Astrocyte (in vitro differentiated cells and primary cell): ENCODE data around the gene SYTL2. TPM values are rescaled to one million over a fixed set of nuclear protein-coding genes. Genes with fewer than 3 reads are reported as not detected.

Experiments
- DNase-seq: peaks from one replicate; pipeline ENCODE4 v3.0.0-alpha.2; 2010; ENCODE audit warnings: low read depth
- FAIRE-seq: peaks from 2 replicates; lab custom pipeline; 2011; peaks lifted over from hg19 to GRCh38; lab: Jason Lieb, UNC
- H2AFZ ChIP-seq: 2 replicates; pipeline ENCODE4 v1.6.0; 2012; ENCODE audit warnings: low read depth, low read length, inconsistent platforms
- H3K27ac ChIP-seq: 2 replicates; pipeline ENCODE4 v1.5.1; 2011; ENCODE audit warnings: low read depth, low read length, inconsistent platforms
- H3K27me3 ChIP-seq: 2 replicates; pipeline ENCODE4 v1.6.0; 2011; ENCODE audit warnings: low read length, inconsistent platforms; ENCODE audit not compliant: insufficient read depth
- H3K36me3 ChIP-seq: 2 replicates; pipeline ENCODE4 v1.5.1; 2011; ENCODE audit warnings: low read length, inconsistent platforms; ENCODE audit not compliant: insufficient read depth
- H3K4me1 ChIP-seq: 2 replicates; pipeline ENCODE4 v1.5.1; 2011; ENCODE audit warnings: low read length, inconsistent platforms; ENCODE audit not compliant: insufficient read depth
- H3K4me2 ChIP-seq: 2 replicates; pipeline ENCODE4 v1.6.0; 2012; ENCODE audit warnings: low read length, inconsistent platforms
- H3K4me3 ChIP-seq: 2 replicates; pipeline ENCODE4 v1.5.1; 2011; ENCODE audit warnings: low read depth, mild to moderate bottlenecking, low read length, inconsistent platforms; ENCODE audit not compliant: insufficient read depth
- H3K79me2 ChIP-seq: 2 replicates; pipeline ENCODE4 v1.6.0; 2012; ENCODE audit warnings: mild to moderate bottlenecking, low read length, inconsistent platforms; ENCODE audit not compliant: insufficient read depth
- H3K9ac ChIP-seq: 2 replicates; pipeline ENCODE4 v1.6.0; 2012; ENCODE audit warnings: mild to moderate bottlenecking, low read length, inconsistent platforms
- H3K9me3 ChIP-seq: 2 replicates; pipeline ENCODE4 v1.5.1; 2012; ENCODE audit warnings: low read depth, mild to moderate bottlenecking, low read length, inconsistent platforms; ENCODE audit not compliant: insufficient read depth
- H4K20me1 ChIP-seq: 2 replicates; pipeline ENCODE4 v1.6.0; 2012; ENCODE audit warnings: low read length, inconsistent platforms; ENCODE audit not compliant: insufficient read depth
- H3K27ac Mint-ChIP-seq: one replicate; pipeline ENCODE4 v1.8.0; 2021; ENCODE audit warnings: mild to moderate bottlenecking, mixed read lengths; ENCODE audit not compliant: unreplicated experiment
- H3K27me3 Mint-ChIP-seq: one replicate; pipeline ENCODE4 v1.8.0; 2021; ENCODE audit warnings: low read depth, mixed read lengths; ENCODE audit not compliant: unreplicated experiment
- H3K36me3 Mint-ChIP-seq: one replicate; pipeline ENCODE4 v1.8.0; 2021; ENCODE audit warnings: low read depth, mixed read lengths; ENCODE audit not compliant: unreplicated experiment
- H3K4me1 Mint-ChIP-seq: one replicate; pipeline ENCODE4 v1.8.0; 2021; ENCODE audit warnings: low read depth, mixed read lengths; ENCODE audit not compliant: unreplicated experiment
- H3K4me3 Mint-ChIP-seq: one replicate; pipeline ENCODE4 v1.8.0; 2021; ENCODE audit warnings: mild to moderate bottlenecking, moderate library complexity, mixed read lengths; ENCODE audit not compliant: unreplicated experiment
- H3K9me3 Mint-ChIP-seq: one replicate; pipeline ENCODE4 v1.8.0; 2021; ENCODE audit warnings: mild to moderate bottlenecking, mixed read lengths; ENCODE audit not compliant: unreplicated experiment
- EZH2 ChIP-seq: IDR thresholded peaks from 2 replicates; pipeline ENCODE4 v1.6.1; 2012; ENCODE audit warnings: mild to moderate bottlenecking, low read length, inconsistent platforms; ENCODE audit not compliant: insufficient read depth
- total RNA-seq: library from RNA; stranded (reverse); gene quantifications from 2 replicates; pipeline ENCODE4 v1.2.1, GENCODE V29; 2021
- TF ChIP-seq, protein P1 (sequence below): IDR thresholded peaks from 2 replicates; pipeline ENCODE4 v1.5.1; 2011; ENCODE audit warnings: low read depth, mild to moderate bottlenecking, inconsistent platforms, low read length, moderate library complexity; ENCODE audit not compliant: insufficient read depth

SYTL2 gene
- total RNA-seq, 1 donor from 2014 or later, result 36.9 TPM

DNA sequence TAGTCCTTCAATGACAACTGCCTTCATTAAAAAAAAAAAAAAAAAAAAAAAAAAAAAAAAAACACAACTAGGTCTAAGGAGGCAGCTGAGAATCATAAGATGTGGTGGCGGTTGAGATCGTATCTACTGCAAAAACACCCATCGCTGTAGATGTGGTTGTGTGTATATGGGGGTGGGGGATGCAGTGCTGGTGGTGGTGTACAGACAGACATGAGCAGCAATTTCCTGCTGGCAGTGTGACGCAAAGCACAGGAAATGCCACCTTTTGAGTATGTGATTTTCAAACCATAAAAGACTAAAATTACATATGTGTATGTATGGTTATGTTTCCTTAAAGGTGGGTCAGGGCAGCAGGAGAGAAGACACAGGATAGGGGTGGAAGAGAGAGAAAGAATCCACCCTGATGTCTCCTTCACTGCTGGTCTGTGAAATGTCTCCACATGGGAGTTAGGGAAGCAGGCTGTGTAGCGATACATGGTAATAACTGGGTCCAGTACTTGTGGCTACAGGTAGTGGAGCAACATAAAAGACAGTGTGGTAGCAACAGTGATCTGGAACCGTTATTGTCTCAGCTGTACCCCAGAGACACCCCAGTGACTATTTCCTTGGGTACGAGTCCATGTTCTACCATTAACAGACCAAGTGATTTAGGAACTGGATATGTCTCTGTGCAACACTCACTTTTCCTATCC lies 57.9 kb downstream of the SYTL2 start:
- Histone ChIP-seq H3K4me2 (no peak overlapping the region), H3K9ac (no peak overlapping the region), H3K27me3 (no peaks in the 10 kb centered on the region), H4K20me1 (no peaks in the 10 kb centered on the region), H3K79me2 (no peaks in the 10 kb centered on the region), H3K36me3 (no peaks in the 10 kb centered on the region), H3K4me3 (no peak overlapping the region), H3K27ac (no peak overlapping the region), H3K4me1 (peaks cover 2% of the 10 kb centered on the region), H2AFZ (no peak overlapping the region), H3K9me3 (no peaks in the 10 kb centered on the region)
- Mint-ChIP-seq H3K27me3 (no peaks in the 10 kb centered on the region), H3K9me3 (no peaks in the 10 kb centered on the region), H3K4me1 (peaks cover 20% of the 10 kb centered on the region), H3K4me3 (no peak overlapping the region), H3K27ac (no peak overlapping the region), H3K36me3 (no peaks in the 10 kb centered on the region)
- TF ChIP-seq EZH2, result no peak
- TF ChIP-seq, protein P1, sequence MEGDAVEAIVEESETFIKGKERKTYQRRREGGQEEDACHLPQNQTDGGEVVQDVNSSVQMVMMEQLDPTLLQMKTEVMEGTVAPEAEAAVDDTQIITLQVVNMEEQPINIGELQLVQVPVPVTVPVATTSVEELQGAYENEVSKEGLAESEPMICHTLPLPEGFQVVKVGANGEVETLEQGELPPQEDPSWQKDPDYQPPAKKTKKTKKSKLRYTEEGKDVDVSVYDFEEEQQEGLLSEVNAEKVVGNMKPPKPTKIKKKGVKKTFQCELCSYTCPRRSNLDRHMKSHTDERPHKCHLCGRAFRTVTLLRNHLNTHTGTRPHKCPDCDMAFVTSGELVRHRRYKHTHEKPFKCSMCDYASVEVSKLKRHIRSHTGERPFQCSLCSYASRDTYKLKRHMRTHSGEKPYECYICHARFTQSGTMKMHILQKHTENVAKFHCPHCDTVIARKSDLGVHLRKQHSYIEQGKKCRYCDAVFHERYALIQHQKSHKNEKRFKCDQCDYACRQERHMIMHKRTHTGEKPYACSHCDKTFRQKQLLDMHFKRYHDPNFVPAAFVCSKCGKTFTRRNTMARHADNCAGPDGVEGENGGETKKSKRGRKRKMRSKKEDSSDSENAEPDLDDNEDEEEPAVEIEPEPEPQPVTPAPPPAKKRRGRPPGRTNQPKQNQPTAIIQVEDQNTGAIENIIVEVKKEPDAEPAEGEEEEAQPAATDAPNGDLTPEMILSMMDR, result no peak
- no peak for DNase-seq
- FAIRE-seq, result no peak

DNA sequence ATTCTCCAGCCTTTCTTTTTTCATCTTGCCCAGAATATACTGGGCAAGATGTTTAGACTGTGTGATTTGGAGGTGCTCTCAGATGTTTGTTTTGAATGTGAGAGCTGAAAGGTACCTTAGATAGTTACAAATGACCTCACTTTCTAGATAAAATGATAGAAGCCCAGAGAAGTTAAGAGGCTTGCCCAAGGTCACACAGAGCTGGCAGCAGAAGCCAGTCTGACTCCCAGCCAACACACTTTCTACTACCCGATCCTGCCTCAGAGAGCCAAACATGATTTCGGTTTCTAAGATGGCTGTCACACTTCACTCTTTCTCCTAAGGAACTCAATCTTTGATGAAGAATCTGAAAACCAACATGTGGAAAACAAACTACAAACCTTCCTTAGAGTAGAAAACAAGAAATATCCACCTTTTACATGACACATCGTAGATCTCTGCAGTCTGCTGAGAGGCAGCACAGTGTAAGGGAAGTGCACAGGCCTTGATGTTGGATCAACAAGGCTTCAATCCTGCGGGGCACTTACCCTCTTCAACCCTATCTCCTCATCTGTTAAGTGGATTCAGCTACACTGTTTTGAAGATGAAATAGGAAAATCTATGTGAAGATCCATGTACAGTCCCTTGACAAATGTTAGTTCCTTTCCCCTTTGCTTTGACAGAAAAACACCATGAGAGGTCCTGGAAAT lies 58.6 kb downstream of the SYTL2 start:
- peaks cover 3% of the 10 kb centered on the region for H3K4me1 ChIP-seq
- H3K4me3 Mint-ChIP-seq, result no peak overlapping the region
- no peak overlapping the region for H3K27ac ChIP-seq
- H3K4me1 Mint-ChIP-seq, result peaks cover 20% of the 10 kb centered on the region
- DNase-seq (no peak), FAIRE-seq (no peak)
- H3K79me2 ChIP-seq, result no peaks in the 10 kb centered on the region
- no peak overlapping the region for H3K4me3 ChIP-seq
- no peaks in the 10 kb centered on the region for H3K36me3 ChIP-seq
- no peaks in the 10 kb centered on the region for H4K20me1 ChIP-seq
- H3K27me3 ChIP-seq, result no peaks in the 10 kb centered on the region
- H3K36me3 Mint-ChIP-seq, result no peaks in the 10 kb centered on the region
- no peak overlapping the region for H2AFZ ChIP-seq
- H3K9me3 Mint-ChIP-seq, result no peaks in the 10 kb centered on the region
- H3K27me3 Mint-ChIP-seq, result no peaks in the 10 kb centered on the region
- no peak overlapping the region for H3K27ac Mint-ChIP-seq
- no peaks in the 10 kb centered on the region for H3K9me3 ChIP-seq
- TF ChIP-seq, protein P1, result no peak
- TF ChIP-seq EZH2, result no peak
- H3K9ac ChIP-seq, result no peak overlapping the region
- H3K4me2 ChIP-seq, result no peak overlapping the region

DNA sequence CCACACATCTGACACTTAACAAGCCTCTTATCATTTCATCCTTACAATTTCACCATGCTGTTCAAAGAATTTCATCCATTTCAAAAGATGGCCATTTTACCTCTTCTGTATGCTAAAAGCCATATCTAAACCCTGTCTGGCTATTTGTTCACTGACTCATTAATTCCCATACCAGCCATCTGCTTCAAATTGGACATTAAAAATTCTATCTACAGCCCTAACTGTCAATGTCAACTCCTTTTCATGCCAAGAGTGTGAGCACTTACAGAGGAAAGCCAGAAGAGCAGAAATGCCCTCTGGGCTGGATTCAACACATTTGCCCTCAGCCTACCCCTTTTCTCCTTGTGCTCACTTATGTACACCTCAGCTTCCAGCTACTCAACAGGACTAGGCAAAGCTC lies 59.2 kb downstream of the SYTL2 start:
- peaks cover 3% of the 10 kb centered on the region for H3K4me1 ChIP-seq
- no peaks in the 10 kb centered on the region for H3K36me3 Mint-ChIP-seq
- H4K20me1 ChIP-seq, result no peaks in the 10 kb centered on the region
- H3K27me3 Mint-ChIP-seq, result no peaks in the 10 kb centered on the region
- H3K27ac Mint-ChIP-seq, result no peak overlapping the region
- H3K4me1 Mint-ChIP-seq, result peaks cover 20% of the 10 kb centered on the region
- no peak overlapping the region for H3K9ac ChIP-seq
- no peak overlapping the region for H3K4me3 Mint-ChIP-seq
- no peaks in the 10 kb centered on the region for H3K79me2 ChIP-seq
- DNase-seq (no peak), FAIRE-seq (no peak)
- H3K4me3 ChIP-seq, result no peak overlapping the region
- H3K9me3 Mint-ChIP-seq, result no peaks in the 10 kb centered on the region
- no peak overlapping the region for H3K27ac ChIP-seq
- H3K36me3 ChIP-seq, result no peaks in the 10 kb centered on the region
- no peaks in the 10 kb centered on the region for H3K27me3 ChIP-seq
- H3K4me2 ChIP-seq, result no peak overlapping the region
- no peak overlapping the region for H2AFZ ChIP-seq
- H3K9me3 ChIP-seq, result no peaks in the 10 kb centered on the region
- no peak for TF ChIP-seq EZH2
- TF ChIP-seq, protein P1, result no peak
